Fibroblast of mammary gland (primary cell): ENCODE measurements around the gene MGP.

Experiments
- DNase-seq: peaks from one replicate; pipeline ENCODE4 v3.0.0-alpha.2; 2010; ENCODE audit warnings: low read depth
- H3K4me3 ChIP-seq: 2 replicates; pipeline ENCODE4 v1.5.1; 2011; ENCODE audit warnings: low read depth, mild to moderate bottlenecking, low read length, moderate library complexity; ENCODE audit not compliant: control insufficient read depth
- CTCF ChIP-seq: conservative IDR thresholded peaks from 2 replicates; pipeline ENCODE4 v1.5.1; 2011; ENCODE audit warnings: low read depth, low read length, inconsistent platforms; ENCODE audit not compliant: control insufficient read depth, insufficient read depth

The MGP gene

DNA sequence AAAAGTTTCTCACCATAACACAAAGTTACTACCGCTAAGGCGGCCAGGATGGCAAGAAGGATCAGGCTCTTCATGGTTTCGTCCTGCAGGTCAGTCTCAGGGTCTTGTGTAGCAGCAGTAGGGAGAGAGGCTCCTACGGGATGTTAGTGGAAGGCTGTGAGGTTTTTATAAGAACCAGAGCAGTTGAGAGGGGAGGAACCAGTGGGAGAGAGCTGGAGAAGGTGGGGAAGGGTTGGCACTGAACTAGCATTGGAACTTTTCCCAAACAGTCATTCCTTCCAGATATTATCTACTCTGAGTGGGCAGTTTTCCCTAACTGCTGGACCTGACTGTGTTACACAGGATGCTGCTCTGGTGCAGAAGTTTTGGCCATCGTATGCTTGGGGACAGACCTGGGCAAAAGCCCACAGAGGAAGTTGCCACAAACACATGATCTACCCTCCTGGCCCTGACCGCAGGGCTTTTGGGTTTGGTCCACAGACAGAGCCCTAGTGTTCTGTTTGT lies at the start of gene MGP:
Gene MGP, minus strand, starts transcription at position 137 of the 504 bp plus-strand sequence. Its CDS starts 63 bp downstream, at position 74.
- H3K4me3 ChIP-seq: no peak within 1 kb of the TSS
- DNase-seq: peak; percentile 75
- no peak for TF ChIP-seq CTCF

GRCh38 chr12:14935031-14935430 lies 49.4 kb upstream of the MGP start:
- no peak overlapping the region for H3K4me3 ChIP-seq
- TF ChIP-seq CTCF: no peak
- DNase-seq: no peak

DNA sequence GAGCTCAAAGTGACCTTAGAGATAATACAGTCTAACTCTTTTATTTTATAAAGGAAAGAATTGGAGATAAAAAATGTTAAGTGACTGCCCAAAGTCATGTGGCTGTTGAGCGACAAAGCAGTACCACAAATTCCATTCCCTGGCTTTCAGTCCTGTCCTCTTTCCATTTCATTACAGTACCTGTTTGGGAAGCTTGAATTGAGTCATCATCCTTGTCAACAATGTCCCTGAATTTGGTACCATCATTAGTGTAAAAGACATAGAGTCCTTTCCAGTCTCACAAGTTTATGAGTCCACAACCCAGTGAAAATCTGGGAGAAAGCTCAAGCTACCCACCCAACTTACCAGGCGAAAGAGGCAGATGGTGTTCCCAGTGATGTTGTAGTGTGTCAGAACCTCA lies 48.9 kb upstream of the MGP start:
- no peak for TF ChIP-seq CTCF
- H3K4me3 ChIP-seq: no peak overlapping the region
- DNase-seq: no peak

DNA sequence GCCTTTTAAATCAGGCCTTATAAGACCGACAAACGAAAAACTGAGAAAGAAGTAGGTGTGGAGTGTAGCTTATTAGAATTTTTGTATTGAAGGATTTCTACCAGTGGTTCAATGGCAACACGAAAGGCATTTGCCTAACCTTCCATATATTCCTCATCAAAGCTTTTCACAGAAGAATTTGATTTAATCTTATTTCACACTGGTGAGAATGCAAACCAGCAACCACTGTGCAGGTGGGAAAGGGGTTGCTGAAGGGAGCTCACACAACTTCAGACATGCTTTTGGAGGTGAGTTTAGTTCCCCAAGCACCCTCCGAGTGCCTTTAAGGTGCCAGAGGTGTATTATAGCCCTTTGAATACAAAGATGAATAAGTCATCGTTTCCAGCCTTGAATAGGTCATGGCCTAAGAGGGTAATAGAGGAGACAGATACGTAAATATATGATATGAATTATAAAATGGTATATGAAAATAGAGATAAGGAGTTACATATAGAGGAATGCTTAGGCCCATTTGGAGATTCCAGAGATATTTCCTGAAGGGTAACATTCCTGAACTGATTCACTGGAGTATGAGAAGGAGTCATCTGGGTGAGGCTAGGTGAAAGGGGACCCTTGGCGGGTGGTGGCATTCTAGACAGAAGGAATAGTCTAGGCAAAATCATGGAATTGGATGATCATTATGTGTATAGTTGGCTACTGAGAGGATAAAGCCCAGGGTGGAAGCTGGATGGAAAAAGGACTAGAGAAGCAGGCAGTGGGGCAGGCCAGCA lies 46.3 kb upstream of the MGP start:
- no peak for TF ChIP-seq CTCF
- no peak overlapping the region for H3K4me3 ChIP-seq
- no peak for DNase-seq

DNA sequence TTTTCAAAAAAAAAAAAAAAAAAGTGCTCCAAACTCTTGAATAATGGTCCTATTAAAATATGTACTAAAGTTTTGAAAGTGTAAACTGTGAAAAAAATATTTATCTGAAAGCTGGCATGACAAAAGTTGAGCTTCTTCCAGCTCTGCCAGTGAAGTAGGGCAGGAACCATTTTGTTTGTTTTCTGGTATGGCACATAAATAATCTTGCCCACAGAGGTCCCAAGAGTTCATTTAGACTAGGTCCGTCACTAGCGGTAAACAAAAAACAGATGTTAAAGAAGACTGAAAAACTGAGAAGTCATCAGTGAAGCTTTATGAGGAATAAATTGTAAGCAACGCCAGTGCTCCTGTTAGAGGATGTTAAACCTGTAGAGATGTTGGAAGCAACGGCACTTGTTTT lies 45.7 kb upstream of the MGP start:
- H3K4me3 ChIP-seq: no peak overlapping the region
- no peak for TF ChIP-seq CTCF
- DNase-seq: peak; percentile 12

- no peak overlapping the region for H3K4me3 ChIP-seq
- TF ChIP-seq CTCF: no peak
- no peak for DNase-seq
These were observed 44.6 kb upstream of the MGP start for GRCh38 chr12:14930299-14930698.
